ENCODE data around the gene PPFIA4. TPM values are rescaled to one million over a fixed set of nuclear protein-coding genes. Genes with fewer than 3 reads are reported as not detected.
A peak's percentile ranks its signal among the peaks of the same experiment; 100 is the strongest.
"Not testable (repeated sequence)": the region's sequence is repeated elsewhere in the genome, so short reads cannot be mapped to it uniquely, and the experiment has no call there.

Gene PPFIA4
- total RNA-seq, 1 donor from 2014 or later = 0.29 TPM

GRCh38 chr1:202998836-202999750 is 27.2 kb upstream of the PPFIA4 start:
- ChIA-PET POLR2A (interaction anchor here (0.6 to 1.2 kb wide), 4 partner anchors 9 to 112 kb away, joined by 3 to 9 read pairs (median 4); no protein-coding TSS in a partner anchor), CTCF (interaction anchor here (0.7 to 3.8 kb wide), 15 partner anchors 8 to 267 kb away, joined by 3 to 33 read pairs (median 4); partner anchors contain the start of genes PCAT6 and RABIF)
- Mint-ChIP-seq H3K27ac (peak overlapping the region; percentile 81), H3K9me3 (no peaks in the 10 kb centered on the region), H3K4me3 (peak overlapping the region; percentile 74), H3K4me1 (peaks cover 18% of the 10 kb centered on the region), H3K27me3 (peaks cover 2% of the 10 kb centered on the region), H3K36me3 (ENCODE audit: low read depth) (no peaks in the 10 kb centered on the region)
- DNase-seq (no peak), ATAC-seq (ENCODE audit: low read depth) (peak; percentile 75)
- intact Hi-C loops (cut with micrococcal nuclease) = loop anchor here (1.0 to 2.0 kb wide), 7 partner anchors 31 to 656 kb away; partner anchors contain the start of gene ADIPOR1
- TF ChIP-seq CTCF (IDR thresholded peaks at IDR 0.05) = peak; percentile 56

- TF ChIP-seq CTCF (IDR thresholded peaks at IDR 0.05) = no peak
- Mint-ChIP-seq H3K4me3 (no peak overlapping the region), H3K36me3 (ENCODE audit: low read depth) (no peaks in the 10 kb centered on the region), H3K27me3 (peaks cover 2% of the 10 kb centered on the region), H3K27ac (peak overlapping the region; percentile 81), H3K9me3 (no peaks in the 10 kb centered on the region), H3K4me1 (peaks cover 19% of the 10 kb centered on the region)
- ATAC-seq (ENCODE audit: low read depth) (no peak), DNase-seq (no peak)
- POLR2A ChIA-PET = interaction anchor here (0.5 kb wide), 1 partner anchor 173 kb away, joined by 10 read pairs; no protein-coding TSS in a partner anchor
- intact Hi-C loops (cut with micrococcal nuclease) = no loop called here
- CTCF ChIA-PET = interaction anchor here (0.6 to 3.8 kb wide), 7 partner anchors 9 to 249 kb away, joined by 3 to 33 read pairs (median 3); no protein-coding TSS in a partner anchor
Measured at GRCh38 chr1:203000217-203000944, 25.9 kb upstream of the PPFIA4 start.

GRCh38 chr1:203001986-203002385 is 24.3 kb upstream of the PPFIA4 start:
- ATAC-seq (ENCODE audit: low read depth) = no peak
- H3K4me3 Mint-ChIP-seq = no peak overlapping the region
- intact Hi-C loops (cut with micrococcal nuclease) = no loop called here
- H3K4me1 Mint-ChIP-seq = peaks cover 29% of the 10 kb centered on the region
- H3K9me3 Mint-ChIP-seq = peaks cover 4% of the 10 kb centered on the region
- no peak for TF ChIP-seq CTCF (IDR thresholded peaks at IDR 0.05)
- ChIA-PET CTCF (no interaction called here), POLR2A (no interaction called here)
- no peaks in the 10 kb centered on the region for H3K27me3 Mint-ChIP-seq
- H3K27ac Mint-ChIP-seq = no peak overlapping the region
- peaks cover 3% of the 10 kb centered on the region for H3K36me3 Mint-ChIP-seq (ENCODE audit: low read depth)
- no peak for DNase-seq

- peaks cover 7% of the 10 kb centered on the region for H3K36me3 Mint-ChIP-seq (ENCODE audit: low read depth)
- H3K9me3 Mint-ChIP-seq = peaks cover 4% of the 10 kb centered on the region
- H3K27ac Mint-ChIP-seq = no peak overlapping the region
- no peak overlapping the region for H3K4me3 Mint-ChIP-seq
- H3K27me3 Mint-ChIP-seq = no peaks in the 10 kb centered on the region
- no peak for TF ChIP-seq CTCF (IDR thresholded peaks at IDR 0.05)
- POLR2A ChIA-PET = interaction anchor here (0.6 to 0.7 kb wide), 2 partner anchors 189 to 195 kb away, joined by 3 read pairs; partner anchors contain the start of gene KDM5B
- ATAC-seq (ENCODE audit: low read depth) = no peak
- peaks cover 35% of the 10 kb centered on the region for H3K4me1 Mint-ChIP-seq
- no peak for DNase-seq
- intact Hi-C loops (cut with micrococcal nuclease) = no loop called here
- CTCF ChIA-PET = no interaction called here
Measured at GRCh38 chr1:203002951-203003350, 23.3 kb upstream of the PPFIA4 start.

- Mint-ChIP-seq H3K4me3 (peak overlapping the region; percentile 96), H3K36me3 (ENCODE audit: low read depth) (peaks cover 23% of the 10 kb centered on the region), H3K27ac (peak overlapping the region; percentile 97), H3K4me1 (peaks cover 32% of the 10 kb centered on the region)
- DNase-seq; H3K9me3 Mint-ChIP-seq; ATAC-seq (ENCODE audit: low read depth); H3K27me3 Mint-ChIP-seq: not testable (repeated sequence)
- POLR2A ChIA-PET = interaction anchor here (1.0 to 2.6 kb wide), 6 partner anchors 38 to 195 kb away, joined by 3 to 37 read pairs (median 8); partner anchors contain the start of genes CYB5R1, PCAT6 and RABIF
- CTCF ChIA-PET = interaction anchor here (1.3 kb wide), 1 partner anchor 254 kb away, joined by 3 read pairs; no protein-coding TSS in a partner anchor
- intact Hi-C loops (cut with micrococcal nuclease) = loop anchor here (2.0 to 5.0 kb wide), 8 partner anchors 47 to 1407 kb away; partner anchors contain the start of genes ADIPOR1, PCAT6, PPP1R12B and PPP1R15B
Measured at GRCh38 chr1:203005395-203006142, 20.7 kb upstream of the PPFIA4 start.
